AG10803 (cell line): ENCODE data around the gene SLC16A6.
A peak's percentile ranks its signal among the peaks of the same experiment; 100 is the strongest.
"Not testable (repeated sequence)": the region's sequence is repeated elsewhere in the genome, so short reads cannot be mapped to it uniquely, and the experiment has no call there.

Experiments used
- DNase-seq: peaks from one replicate; pipeline ENCODE4 v3.0.0; 2010; ENCODE audit warnings: low read depth
- H3K4me3 ChIP-seq: 2 replicates; pipeline ENCODE4 v1.5.1; 2011; ENCODE audit warnings: mild to moderate bottlenecking, low read length, control low read depth
- CTCF ChIP-seq: conservative IDR thresholded peaks from 2 replicates; pipeline ENCODE4 v1.5.1; 2011; ENCODE audit warnings: mild to moderate bottlenecking, low read length, control low read depth, inconsistent platforms

Gene SLC16A6

GRCh38 chr17:68257934-68258333, 33.0 kb downstream of the SLC16A6 start:
- H3K4me3 ChIP-seq: no peak overlapping the region
- DNase-seq: no peak
- TF ChIP-seq CTCF: no peak

GRCh38 chr17:68256701-68257100, 34.2 kb downstream of the SLC16A6 start:
- DNase-seq: not testable (repeated sequence)

DNA sequence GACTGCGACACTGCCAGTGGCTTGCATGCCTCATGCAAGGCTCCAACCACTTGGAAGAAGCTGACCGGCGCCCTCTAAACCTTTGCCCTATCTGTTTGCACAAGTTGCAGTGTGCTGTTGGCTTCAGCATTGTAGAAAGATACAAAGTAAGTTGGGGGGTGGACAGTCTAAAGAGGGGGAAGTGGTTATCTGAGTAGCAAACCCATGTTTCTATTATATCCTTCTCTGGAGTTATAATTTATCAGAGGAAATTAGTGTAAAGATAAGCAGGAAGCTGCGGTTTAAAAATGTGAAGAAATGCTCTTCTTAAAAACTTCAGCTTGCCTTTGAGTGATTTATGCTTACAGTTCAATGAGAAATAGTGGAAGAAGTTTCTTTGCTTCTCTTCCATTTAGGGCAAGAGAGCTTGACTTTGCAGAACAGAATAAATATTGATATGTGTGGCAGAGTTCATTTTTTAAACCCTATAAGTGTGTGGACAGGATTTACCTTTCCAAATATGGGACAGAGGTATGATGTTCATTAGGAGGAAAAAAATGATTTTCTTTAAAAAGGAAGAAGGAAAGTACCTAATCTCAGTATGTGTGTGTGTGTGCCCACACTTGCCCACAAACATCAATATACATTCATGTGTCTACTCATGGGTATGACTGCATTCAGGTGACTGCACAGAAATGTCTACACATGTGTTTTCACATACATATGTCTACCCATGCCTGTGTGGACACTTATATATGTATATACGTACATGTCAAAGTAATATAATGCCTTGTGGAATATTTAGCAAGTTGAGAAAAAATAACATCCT, 35.0 kb downstream of the SLC16A6 start:
- TF ChIP-seq CTCF: no peak
- no peak for DNase-seq
- H3K4me3 ChIP-seq: no peak overlapping the region

More at GRCh38 chr17:68256701-68257100, 34.2 kb downstream of the SLC16A6 start:
- H3K4me3 ChIP-seq: not testable (repeated sequence)

DNA sequence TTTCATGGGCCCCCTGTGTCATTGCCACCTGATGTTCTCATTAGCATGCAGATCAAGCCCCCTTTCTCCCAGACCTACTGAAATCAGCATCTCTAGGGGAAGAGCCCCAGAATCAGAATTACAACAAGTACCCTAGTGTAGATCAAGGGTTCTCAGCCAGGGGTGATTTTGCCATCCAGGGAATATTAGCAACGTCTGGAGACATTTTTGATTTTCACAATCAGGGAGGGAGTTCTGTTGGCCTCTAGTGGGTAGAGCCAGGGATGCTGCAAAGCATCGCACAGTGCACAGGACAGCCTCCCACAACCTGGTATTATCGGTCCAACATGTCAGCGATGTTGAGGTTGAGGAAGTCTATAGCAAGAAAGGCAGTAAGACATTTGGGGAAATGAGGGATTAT, 35.8 kb downstream of the SLC16A6 start:
- no peak for DNase-seq
- TF ChIP-seq CTCF: no peak

GRCh38 chr17:68253426-68253825, 37.5 kb downstream of the SLC16A6 start:
- not testable (repeated sequence) for DNase-seq, H3K4me3 ChIP-seq

More for the DNA sequence above, 35.8 kb downstream of the SLC16A6 start:
- H3K4me3 ChIP-seq: no peak overlapping the region

GRCh38 chr17:68249354-68249765, 41.6 kb downstream of the SLC16A6 start:
- no peak for TF ChIP-seq CTCF
- H3K4me3 ChIP-seq: no peak overlapping the region
- DNase-seq: no peak

DNA sequence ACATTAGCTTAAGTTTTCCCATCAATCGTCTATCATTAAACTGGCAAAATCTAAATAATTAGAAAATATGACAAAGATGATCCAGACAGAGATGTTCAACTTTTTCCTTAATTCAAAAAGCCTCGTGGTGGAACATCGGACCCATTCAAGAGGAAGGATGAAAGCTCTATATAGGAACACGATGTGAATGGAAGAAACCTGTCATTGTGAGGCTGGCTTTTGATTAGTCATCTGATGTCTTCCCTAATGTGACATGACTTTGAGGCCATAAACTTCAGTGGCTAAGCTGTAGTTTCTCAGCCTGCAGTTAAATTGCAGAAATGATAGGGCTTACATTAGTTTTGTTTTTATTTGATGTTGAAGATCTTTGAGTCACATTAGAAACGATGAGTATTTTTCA, 42.0 kb downstream of the SLC16A6 start:
- no peak for TF ChIP-seq CTCF
- peak overlapping the region; percentile 80 for H3K4me3 ChIP-seq
- DNase-seq: no peak

GRCh38 chr17:68248199-68248825, 42.6 kb downstream of the SLC16A6 start:
- peak; percentile 80 for DNase-seq
- TF ChIP-seq CTCF: no peak

More at GRCh38 chr17:68248199-68248825, 42.6 kb downstream of the SLC16A6 start:
- peak overlapping the region; percentile 80 for H3K4me3 ChIP-seq
